Muscle of back (tissue), 11 donors: ENCODE measurements around the gene NAPB. TPM values are rescaled to one million over a fixed set of nuclear protein-coding genes. Genes with fewer than 3 reads are reported as not detected.
"Not testable (repeated sequence)": the region's sequence is repeated elsewhere in the genome, so short reads cannot be mapped to it uniquely, and the experiment has no call there.

ENCODE experiments used
- DNase-seq, 3 donors: peaks; one replicate each; pipeline versions ENCODE4 v3.0.0 to v3.0.0-alpha.2; 2013
- polyA plus RNA-seq, 10 donors: library from polyadenylated mRNA; unstranded; fragments of 120-200 nt; gene quantifications; one replicate each; pipeline ENCODE4 v1.2.1, GENCODE V29; 2013; ENCODE audit not compliant: insufficient read length in 10 of 10

NAPB gene
- polyA plus RNA-seq, 10 donors: 5.0 to 12.9 (median 7.6) TPM

GRCh38 chr20:23349338-23350195, 71.7 kb downstream of the NAPB start:
- DNase-seq: no peak

- DNase-seq: not testable (repeated sequence)
These were observed 72.8 kb downstream of the NAPB start for GRCh38 chr20:23348510-23348909.

DNA sequence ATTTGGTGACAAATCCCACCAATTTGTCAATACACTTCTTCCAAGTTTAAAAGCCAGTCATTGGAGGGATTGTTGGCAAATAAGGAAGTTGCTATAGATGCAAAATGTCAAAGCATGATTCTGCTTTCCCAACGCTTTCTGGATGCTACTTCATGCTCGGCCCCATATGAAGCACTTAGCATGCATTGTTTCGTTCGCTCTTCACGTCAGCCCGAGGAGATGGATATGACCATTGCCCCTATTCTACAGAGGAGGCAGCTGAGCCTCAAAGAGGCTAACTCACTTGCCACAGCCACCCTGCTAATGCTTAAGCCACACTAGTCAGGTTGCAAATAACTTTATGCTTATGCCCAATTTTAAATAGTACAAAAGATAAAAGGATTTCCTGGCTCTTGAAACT, 73.5 kb downstream of the NAPB start:
- no peak for DNase-seq

DNA sequence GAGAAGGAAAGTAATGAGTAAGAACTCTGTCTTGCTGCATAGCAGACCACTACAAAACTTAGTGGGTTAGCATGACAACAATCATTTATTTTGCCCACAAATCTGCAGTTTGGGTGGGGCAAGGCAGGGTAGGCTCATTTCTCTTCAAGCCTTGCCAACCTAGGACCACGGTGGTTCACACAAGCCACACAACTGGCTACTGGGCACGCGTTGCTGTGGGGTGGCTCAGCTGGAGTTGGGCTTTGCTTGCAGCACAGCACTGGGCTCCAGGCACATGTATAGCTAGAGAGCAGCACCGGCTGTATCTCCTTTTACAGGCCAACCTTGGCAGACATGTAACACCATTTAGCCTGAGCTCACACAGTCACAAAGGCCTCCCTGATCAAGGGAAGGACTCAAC, 75.3 kb downstream of the NAPB start:
- DNase-seq: no peak

- no peak for DNase-seq
These were observed 77.0 kb downstream of the NAPB start for GRCh38 chr20:23344336-23344735.

- no peak for DNase-seq
These were observed 77.7 kb downstream of the NAPB start for GRCh38 chr20:23343590-23343989.

DNA sequence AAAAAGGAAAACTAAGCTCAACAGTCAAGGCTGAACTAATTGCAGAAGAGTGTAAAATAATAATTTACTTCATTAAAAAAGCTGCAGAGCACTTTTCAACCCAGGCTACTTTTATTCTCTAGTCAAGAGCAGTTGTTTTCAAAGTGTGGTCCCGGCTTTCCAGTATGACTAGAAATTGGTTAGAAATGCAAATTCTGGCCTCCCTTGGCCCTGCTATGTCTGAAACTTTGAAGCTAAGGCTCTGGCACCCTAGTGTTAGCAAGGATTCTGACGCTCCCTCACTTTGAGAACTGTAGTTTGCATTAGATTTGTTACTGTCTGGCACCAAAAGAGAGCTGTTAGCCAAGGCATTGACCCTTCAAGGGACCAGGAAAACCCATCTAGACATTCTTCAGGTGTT, 80.2 kb downstream of the NAPB start:
- DNase-seq: no peak

DNA sequence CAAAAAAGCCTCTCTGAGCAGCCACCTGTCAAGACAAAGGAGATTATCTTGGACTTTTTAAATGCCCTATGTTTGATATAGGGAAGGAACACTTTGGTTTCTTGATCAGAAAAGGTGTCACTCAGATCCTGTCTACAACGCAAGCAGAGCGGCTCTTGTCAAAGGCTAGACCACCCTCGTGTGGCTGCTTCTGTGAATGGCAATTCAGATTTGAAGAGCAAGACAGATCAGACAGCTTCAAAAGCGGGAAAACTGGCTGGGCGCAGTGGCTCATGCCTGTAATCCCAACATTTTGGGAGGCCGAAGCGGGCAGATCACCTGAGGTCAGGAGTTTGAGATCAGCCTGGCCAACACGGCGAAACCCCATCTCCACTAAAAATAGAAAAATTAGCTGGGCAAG, 80.8 kb downstream of the NAPB start:
- peak; percentile 41 to 78 (median 68) for DNase-seq

DNA sequence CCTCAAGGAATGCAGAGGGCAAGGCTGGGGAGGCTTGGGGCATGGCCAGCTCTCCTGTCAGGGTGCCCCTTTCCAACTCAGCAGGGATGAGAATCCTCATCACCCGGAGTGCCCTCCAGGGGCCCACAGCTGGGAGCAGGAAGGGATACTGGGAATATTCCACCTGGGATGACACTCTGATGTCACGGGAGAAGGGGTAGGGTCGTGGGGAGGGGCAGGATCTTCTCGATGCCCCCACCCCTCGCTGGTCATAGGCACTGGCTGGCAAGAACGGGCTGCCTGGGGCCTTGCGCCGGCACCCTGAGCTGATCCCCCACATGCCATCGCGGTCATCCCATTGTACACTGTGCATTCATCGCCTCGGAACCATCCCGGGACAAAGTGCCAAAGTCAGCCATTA, 81.3 kb downstream of the NAPB start:
- DNase-seq: no peak

GRCh38 chr20:23337312-23337711, 84.0 kb downstream of the NAPB start:
- no peak for DNase-seq

DNA sequence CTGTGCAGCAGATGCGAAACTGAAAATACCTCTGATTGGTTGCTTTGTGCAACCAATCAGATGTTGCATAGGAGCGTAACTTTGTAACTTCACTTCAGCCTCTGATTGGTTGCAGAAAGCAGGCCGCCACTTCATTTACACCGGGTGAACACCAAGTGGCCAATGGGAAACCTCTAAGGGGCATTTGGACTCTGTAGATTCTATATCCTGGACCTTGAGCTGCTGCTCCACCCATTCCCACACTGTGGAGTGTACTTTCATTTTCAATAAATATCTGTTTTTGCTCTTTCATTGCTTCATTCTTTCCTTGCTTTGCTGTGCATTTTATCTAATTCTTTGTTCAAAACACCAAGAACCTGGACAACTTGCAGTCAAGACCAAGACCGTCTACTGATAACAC, 84.8 kb downstream of the NAPB start:
- no peak for DNase-seq

GRCh38 chr20:23335521-23335920, 85.8 kb downstream of the NAPB start:
- DNase-seq: no peak

DNA sequence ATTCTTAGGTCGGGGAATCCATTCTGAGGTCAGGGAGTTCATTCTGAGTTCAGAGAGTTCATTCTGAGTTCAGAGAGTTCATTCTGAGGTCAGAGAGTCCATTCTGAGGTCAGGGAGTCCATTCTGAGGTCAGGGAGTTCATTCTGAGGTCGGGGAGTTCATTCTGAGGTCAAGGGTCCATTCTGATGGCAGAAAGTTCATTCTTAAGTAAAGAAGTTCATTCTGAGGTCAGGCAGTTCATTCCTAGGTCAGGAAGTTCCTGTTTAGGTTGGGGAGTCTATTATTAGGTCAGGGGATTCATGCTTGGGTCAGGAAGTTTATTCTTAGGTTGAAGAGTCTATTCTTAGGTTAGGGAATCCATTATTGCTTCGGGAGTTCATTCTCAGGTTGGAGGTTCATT, 87.2 kb downstream of the NAPB start:
- DNase-seq: no peak

GRCh38 chr20:23332467-23332866, 88.8 kb downstream of the NAPB start:
- DNase-seq: no peak

- no peak for DNase-seq
These were observed 89.6 kb downstream of the NAPB start for GRCh38 chr20:23331450-23332350.

DNA sequence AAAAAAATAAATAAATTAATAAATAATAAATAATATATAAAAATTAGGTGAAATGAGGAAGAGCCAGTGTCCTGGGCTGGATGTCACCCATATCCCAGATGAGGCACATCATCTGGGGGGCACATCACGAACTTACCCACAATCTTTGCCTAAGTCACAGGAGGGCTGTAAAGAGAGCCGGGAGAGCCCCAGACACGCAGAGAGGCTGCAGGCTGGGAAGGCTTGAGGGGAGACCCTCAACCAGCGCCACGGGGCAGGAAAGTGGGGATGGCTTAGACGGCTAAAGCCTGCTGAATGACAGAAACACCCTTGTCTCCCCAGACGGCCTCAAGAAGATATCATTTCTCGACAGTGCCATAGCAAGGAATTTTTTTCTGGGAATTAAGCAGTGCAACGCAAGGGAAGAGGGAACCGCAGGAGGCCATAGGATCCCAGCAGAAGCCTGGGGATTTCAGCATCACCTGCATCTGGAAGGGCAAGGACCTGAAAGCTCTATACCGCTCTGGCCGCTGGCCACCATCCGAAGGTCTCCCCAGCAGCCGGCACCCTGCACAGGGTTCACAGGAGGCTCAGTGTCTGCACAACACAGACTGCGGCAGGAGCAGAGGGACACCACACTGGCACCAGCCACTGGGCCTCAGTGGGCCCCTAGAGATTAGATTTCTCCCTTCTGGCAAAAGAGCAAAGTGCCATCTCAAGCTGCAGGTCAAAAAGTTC, 93.5 kb downstream of the NAPB start:
- no peak for DNase-seq

GRCh38 chr20:23326774-23327173, 94.5 kb downstream of the NAPB start:
- DNase-seq: no peak

DNA sequence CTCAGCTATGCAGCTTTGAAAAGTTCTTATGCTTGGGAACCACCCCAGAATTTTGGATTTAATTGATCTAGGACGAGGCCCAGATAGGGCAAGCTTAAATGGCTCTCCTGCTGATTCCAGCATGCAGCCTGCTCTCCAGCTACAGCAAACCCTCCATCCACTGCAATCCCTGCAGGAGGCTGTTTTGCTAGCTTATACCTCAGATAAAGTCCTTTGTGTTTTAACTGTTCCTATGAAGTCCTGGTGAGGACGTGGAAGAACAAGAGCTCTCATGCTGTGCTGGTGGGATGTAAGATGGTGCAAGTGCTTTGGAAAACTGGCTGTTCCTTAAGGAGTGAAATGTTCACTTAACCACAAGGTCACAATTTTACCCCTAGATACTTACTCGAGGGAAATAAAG, 96.2 kb downstream of the NAPB start:
- DNase-seq: no peak
